Fibroblast of skin of right quadriceps (primary cell): ENCODE measurements around the gene PLEKHA7.
"Not testable (repeated sequence)": the region's sequence is repeated elsewhere in the genome, so short reads cannot be mapped to it uniquely, and the experiment has no call there.

Source experiments
- DNase-seq: peaks from one replicate; pipeline ENCODE4 v3.0.0-alpha.2; 2013

Gene PLEKHA7

GRCh38 chr11:17010851-17011420 is 3.3 kb downstream of the PLEKHA7 start:
- DNase-seq, result no peak

- no peak for DNase-seq
Observed at GRCh38 chr11:17008099-17008498, 6.1 kb downstream of the PLEKHA7 start.

GRCh38 chr11:17005646-17006045 is 8.6 kb downstream of the PLEKHA7 start:
- DNase-seq, result no peak

- no peak for DNase-seq
Observed at GRCh38 chr11:17004486-17005148, 9.6 kb downstream of the PLEKHA7 start.

- DNase-seq, result no peak
Observed at GRCh38 chr11:17003426-17003825, 10.8 kb downstream of the PLEKHA7 start.

- no peak for DNase-seq
Observed at GRCh38 chr11:17002543-17002942, 11.7 kb downstream of the PLEKHA7 start.

GRCh38 chr11:17001806-17002205 is 12.4 kb downstream of the PLEKHA7 start:
- DNase-seq, result no peak

GRCh38 chr11:17000987-17001386 is 13.2 kb downstream of the PLEKHA7 start:
- no peak for DNase-seq

- not testable (repeated sequence) for DNase-seq
Observed at GRCh38 chr11:17000253-17000652, 14.0 kb downstream of the PLEKHA7 start.

GRCh38 chr11:16999116-16999515 is 15.1 kb downstream of the PLEKHA7 start:
- DNase-seq, result no peak

GRCh38 chr11:16997624-16998023 is 16.6 kb downstream of the PLEKHA7 start:
- DNase-seq, result no peak

GRCh38 chr11:16993495-16993894 is 20.7 kb downstream of the PLEKHA7 start:
- DNase-seq, result no peak

GRCh38 chr11:16992846-16993245 is 21.4 kb downstream of the PLEKHA7 start:
- no peak for DNase-seq

- no peak for DNase-seq
Observed at GRCh38 chr11:16989554-16989953, 24.7 kb downstream of the PLEKHA7 start.

GRCh38 chr11:16987205-16987568 is 27.0 kb downstream of the PLEKHA7 start:
- no peak for DNase-seq

GRCh38 chr11:16986434-16987204 is 27.6 kb downstream of the PLEKHA7 start:
- no peak for DNase-seq

GRCh38 chr11:16985297-16985696 is 28.9 kb downstream of the PLEKHA7 start:
- no peak for DNase-seq

GRCh38 chr11:16984229-16984628 is 30.0 kb downstream of the PLEKHA7 start:
- DNase-seq, result no peak

GRCh38 chr11:16982809-16983208 is 31.4 kb downstream of the PLEKHA7 start:
- no peak for DNase-seq

- no peak for DNase-seq
Observed at GRCh38 chr11:16982256-16982671, 31.9 kb downstream of the PLEKHA7 start.

GRCh38 chr11:16981651-16982194 is 32.5 kb downstream of the PLEKHA7 start:
- no peak for DNase-seq

GRCh38 chr11:16979703-16980622 is 34.3 kb downstream of the PLEKHA7 start:
- DNase-seq, result no peak

GRCh38 chr11:16977994-16978315 is 36.3 kb downstream of the PLEKHA7 start:
- DNase-seq, result no peak
